T-helper 2 cell (primary cell): ENCODE measurements around the gene SULT4A1.

Source experiments
- DNase-seq, 5 experiments: peaks; one replicate each; pipeline versions ENCODE4 v3.0.0 to v3.0.0-alpha.2; 2012 to 2022

The SULT4A1 gene

DNA sequence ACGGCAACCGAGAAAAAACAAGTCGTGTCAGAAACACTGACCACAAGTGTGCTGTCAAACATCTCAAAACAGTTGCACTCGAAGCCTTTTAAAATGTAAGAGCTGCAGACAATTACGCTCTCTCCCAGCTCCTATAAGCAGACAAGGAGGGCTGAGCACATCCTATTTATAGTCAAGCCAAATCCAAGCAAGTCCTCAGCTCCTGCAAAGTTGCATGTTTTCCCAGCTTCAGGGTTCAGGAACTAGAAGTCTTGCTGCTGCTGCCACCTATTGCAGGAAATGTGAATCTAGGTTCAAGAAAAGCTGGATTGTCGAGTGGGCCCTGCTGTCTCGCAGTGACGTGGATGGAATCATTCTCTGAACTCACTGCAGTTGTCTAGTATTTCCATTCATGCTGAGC, 65.7 kb downstream of the SULT4A1 start:
- DNase-seq: no peak

DNA sequence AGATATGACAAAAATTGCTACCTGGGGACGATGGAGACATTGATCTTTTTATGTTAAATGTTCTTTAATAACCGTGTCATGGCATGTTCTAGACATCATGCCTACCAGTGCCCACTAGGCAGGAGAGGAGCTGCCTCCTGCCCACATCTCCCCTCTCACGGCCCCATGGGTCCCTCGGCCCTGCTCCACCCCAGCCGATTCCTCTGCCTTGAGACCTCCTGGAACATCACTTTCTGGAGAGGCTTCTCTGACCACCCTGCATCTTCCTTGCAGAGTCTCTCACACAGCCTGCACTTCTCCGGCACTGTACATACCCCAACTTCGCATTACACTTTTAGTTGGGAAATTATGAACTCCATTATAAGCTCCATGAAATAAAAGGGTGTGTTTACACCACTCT, 67.0 kb downstream of the SULT4A1 start:
- no peak for DNase-seq

DNA sequence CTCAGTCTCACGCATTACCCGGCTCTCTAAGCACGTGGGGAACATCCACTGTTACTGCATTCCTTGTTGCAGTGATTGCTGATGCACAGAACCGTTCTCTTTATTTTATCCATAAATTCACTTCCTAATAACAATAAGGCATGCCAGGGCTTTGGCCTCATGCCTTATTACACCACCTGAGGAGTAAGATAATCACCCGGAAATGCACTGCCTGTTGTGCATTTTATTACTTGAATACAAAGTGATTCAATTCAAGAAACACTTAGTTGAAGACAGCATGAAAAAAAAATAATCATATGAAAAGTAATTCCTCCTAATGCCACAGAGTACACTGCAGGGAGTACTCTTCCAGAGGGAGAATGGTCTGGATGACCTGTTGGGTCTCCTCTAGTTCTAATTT, 69.4 kb downstream of the SULT4A1 start:
- DNase-seq: no peak

DNA sequence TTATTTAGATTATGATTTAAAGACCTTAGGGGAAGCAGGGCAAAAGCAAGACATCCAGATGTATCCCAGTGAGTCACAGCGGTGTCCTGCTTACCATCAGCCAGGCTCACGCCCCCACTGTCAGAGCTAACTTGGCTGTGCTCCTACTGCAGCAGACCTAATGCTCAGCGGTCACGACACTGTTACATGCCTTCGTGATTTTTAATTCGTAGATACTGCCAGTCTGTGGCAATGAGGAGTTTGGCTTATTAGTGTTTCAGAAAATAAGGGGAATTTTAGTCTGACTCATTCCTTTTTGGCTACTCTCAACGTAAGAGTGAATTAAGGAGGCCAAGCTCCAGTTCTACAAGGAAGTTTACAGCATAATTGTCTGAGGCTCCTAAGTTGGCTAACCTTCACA, 72.9 kb downstream of the SULT4A1 start:
- DNase-seq: no peak

DNA sequence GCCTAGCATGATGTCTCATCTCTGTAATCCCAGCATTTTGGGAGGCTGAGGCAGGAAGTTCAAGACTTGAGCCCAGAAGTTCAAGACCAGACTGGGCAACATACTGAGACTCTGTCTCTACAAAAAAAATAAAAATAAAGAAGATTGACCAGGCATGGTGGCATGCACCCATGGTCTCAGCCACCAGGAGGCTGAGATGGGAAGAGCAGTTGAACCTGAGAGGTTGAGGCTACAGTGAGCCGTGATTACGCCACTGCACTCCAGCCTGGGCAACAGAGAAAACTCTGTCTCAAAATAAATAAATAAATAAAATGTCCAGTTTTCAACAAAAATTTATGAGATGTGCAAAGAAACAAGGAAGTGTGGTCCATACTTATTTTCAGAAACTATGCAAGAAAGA, 78.5 kb downstream of the SULT4A1 start:
- DNase-seq: no peak

DNA sequence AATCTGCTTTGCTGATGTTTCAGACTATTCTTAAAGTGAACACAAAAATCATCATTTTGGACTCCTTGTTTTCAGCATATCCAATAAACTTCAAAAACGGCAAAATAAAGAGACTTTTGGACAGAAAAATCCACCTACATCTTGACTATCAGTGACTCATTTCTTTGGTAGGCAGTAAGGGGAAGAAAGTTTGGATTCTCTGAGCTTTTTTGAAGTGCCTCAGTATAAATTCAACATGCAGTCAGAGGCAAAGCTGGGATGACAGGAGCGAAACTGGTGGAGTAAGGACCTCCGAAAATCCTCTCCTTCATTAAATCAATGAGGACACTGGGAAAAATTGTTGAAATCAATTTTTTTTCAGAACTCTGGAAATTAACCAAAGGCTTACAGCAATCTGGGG, 79.9 kb downstream of the SULT4A1 start:
- DNase-seq: no peak

DNA sequence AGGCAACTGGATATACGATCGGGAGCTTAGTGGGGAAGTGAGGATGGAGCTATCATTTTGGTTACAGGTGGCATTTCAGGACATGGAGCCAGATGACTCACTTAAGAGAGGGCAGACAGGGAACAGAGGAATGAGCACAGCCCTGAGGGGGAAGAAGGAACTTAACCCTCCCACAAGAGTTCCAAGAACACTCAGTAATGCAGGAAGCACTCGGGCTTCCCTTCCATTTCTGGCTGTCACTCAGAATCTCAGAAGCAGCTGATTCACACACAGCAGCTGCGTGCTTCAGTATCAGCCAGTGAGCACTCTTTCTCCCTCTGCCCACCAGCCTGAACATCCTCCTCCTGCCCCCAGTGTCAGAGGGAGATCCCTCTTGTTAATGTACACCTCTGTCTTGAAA, 85.0 kb downstream of the SULT4A1 start:
- no peak for DNase-seq

DNA sequence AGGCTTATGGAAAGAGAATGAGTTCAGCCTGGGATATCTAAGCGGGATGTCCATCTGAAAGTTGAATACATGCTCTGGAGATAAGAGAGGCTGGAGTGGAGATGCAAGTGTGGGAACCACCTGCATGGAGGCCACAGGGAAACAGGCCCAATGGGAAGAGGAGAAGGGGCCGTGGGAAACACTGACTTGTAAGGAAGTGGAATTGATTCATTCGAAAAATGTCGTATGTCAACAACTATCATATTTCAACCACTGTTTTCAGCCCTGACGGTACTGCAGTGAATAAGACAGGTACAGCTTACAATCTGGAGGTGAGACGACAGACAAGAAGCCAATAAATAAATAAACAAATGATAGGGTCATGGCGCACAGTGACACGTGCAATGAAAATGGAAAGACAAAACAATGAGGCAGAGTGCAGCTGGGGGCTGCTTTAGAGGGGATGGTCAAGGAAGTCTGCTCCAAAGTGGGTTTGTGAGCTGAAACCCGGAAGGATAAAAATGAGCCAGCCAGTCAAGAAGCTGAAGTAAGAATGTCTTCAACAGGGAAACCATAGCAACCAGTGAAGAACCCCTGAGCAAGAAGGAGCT, 86.1 kb downstream of the SULT4A1 start:
- no peak for DNase-seq
